GM21717 (cell line): ENCODE results near the gene MLEC.
A peak's percentile ranks its signal among the peaks of the same experiment; 100 is the strongest.
"Not testable (repeated sequence)": the region's sequence is repeated elsewhere in the genome, so short reads cannot be mapped to it uniquely, and the experiment has no call there.

Experiments
- ATAC-seq: cut with Tn5 transposase; IDR thresholded peaks from one replicate; pipeline ENCODE4 v1.9.1; 2021; ENCODE audit warnings: mild to moderate bottlenecking, moderate library complexity; ENCODE audit not compliant: unreplicated experiment

Gene MLEC

DNA sequence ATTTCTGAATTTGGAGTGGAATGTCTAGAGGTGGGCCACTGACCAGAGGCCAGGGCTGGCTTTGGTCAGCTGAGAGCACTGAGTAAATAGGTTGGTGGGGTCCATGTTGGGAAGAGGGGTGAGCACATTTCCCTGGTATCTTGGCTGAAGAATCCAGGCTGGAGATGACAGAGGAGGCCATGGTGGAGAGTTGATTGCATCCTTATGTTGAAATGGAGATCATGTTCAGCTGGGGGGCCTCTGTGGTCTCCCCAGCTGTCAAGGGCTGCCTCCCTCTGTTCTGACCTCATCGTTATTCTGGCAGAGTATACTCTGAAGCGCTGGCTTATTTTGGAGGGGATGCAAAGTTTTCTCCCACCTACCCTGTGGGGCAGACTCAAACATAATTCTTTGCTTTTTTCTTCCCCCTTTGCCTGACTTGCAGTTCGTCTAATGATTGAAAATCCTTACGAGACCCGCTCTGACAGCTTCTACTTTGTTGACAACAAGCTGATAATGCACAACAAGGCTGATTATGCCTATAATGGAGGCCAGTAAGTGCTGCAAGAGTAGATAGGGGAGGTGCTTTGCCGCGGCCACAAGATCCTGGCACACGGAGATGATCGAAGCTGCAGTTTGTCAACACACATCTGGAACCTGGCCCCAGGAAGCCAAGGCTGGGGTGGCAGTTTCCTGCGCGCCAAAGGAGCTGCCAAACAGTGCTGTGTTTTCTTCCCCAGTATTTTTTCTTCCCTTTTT is 32.7 kb downstream of the MLEC start:
- no peak for ATAC-seq

DNA sequence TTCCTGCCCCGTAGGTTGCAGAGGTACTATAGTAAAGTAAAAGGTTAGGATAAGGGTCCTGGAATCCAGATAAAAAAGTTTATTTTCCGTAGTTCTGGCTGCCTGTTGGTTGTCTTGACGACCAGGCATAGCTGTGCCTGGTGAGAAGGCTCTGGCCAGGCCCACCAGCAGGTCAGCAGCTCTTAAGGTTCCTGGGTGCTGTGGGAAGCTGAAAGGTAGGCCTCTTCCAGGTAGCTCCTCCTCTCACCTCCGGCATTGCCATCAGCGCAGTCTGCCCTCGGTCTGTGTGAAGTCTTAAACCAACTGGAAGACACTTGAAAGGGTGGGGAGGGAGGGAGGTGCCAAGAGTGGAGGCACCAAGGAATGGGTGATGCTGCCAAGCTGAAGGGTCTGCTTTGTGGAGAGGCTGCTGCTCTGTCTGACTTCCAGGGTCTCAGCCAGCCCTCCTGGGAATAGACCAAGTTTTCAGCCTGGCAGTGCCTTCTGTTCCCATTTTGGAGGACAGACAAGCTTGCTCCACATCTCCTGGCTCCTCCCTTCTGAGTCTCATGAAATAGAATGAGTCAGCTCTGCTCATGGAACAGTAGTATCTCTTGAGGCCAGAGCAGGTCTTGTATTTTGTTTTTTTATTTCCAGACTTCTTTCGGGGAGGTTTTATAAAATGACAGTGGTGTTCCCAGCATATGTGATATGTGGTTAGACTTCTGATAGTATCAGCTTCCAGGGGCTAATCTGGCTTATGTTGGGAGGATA is 33.5 kb downstream of the MLEC start:
- ATAC-seq = no peak

DNA sequence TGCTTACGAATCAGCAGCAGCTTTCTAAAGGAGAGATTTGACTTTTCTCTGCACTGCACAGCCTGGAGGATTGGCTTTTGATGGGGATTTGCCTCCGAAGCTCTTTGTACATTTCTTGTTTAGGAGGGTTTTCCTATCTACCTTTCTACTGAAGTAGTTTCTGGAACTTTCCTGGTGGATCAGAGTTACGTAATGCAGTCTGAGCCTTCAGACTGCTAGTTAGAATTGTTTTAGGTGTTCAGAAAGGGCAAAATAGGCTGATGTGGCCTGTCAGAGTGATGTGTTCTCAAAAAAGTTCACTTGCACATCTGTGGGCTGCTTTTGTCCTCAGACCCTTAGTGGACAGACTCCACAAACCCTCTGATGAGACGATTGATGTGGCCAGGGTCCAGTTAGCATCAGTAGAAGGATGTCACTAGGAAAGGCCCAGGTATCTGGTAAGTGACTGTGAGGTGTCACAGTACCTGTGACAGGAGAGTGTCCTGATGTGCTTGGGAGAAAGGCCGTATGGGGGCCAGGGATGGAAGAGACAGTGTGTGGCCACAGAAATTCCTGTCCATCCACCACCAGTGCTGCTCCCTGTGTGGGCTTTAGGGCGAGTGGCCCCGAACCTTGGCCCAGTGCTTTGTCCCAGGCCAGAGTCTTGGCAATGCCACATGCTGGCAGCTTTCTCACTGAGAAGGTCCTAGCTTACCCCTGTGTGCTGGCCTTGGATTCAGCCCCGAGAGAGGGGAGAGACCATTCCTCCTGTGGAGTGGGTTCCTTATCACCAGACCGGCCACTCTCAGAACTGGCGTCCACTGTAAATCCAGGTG is 34.2 kb downstream of the MLEC start:
- ATAC-seq = no peak

DNA sequence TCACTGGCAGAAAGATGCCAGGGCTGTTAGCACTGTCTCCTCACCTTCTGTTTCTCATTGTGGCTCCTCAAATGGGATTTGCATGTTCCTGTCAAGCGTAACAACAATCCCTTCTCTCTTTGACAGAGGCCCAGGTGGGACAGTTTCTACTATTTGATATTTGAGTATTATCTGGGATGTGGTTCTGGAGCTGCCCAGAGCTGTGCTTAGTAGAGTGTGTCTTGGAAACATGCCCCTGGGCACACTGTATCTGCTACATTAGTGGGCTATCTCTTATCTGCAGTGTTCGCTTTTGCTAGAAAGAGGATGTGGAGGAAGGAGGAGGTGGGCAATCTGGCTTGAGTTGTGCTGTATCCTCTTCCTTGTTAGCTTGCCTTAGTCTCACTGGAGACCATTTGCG is 34.9 kb downstream of the MLEC start:
- ATAC-seq = no peak

DNA sequence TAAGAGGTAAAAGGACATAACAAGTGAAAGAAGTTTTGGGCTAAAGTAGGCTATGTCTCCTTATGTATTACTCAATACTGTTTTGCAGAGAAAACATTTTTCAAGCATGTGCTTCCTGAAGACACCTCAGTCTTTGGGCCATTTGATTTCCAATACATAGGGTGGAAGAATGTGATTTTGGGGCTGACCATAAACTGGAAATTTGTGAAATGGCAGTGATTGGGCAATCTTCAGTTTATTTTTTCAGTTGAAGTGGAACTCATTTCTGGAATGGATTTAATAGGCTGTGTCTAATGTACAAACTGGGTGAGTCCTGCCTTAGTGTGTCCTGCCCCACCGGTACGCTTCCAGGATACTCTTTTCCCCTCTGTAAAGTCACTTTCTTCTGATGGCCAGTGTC is 35.8 kb downstream of the MLEC start:
- ATAC-seq = no peak

DNA sequence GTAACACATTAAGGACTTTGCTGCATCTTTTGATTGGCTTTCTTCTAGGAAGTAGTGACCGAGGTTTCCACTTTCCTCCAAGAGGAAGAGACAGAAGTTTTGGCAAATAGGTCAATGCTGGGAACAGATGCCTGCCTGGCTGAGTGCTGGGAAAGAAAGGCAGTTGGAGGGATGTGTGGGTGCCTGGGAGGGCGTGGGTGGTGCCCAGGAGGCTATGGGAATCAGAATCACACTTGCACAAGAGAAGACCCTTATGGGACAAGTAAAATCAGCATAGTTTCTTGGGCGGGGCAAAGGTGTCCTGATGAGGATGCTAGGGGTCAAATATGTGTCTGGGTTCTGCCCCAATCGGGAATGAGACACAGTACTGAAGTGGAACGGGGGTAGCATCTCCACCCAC is 37.8 kb downstream of the MLEC start:
- ATAC-seq = no peak

DNA sequence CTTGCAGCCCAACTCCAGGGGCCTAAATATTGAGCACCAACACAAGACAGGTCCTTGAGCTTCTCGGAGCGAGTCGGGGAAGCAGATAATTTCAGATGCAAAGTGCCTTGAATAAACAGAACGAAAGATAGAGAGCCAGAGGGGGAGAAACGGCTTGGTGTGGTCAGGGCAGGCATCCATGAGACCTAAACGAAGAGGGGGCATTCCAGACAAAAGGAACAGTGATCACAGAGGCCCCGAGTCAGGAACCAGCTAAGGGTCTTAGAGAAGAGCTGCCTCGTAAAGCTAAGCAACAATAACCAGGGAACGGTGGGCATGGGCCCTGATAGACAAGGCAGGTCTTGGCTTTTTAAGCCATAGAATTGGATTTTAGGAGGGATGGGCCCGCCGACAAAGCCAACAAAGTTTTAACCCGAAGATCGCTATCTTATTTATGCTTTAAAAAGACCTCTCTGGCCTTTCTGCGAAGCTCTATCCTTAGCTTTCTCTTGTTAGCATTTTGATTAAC is 38.3 kb downstream of the MLEC start:
- ATAC-seq = peak; percentile 6

DNA sequence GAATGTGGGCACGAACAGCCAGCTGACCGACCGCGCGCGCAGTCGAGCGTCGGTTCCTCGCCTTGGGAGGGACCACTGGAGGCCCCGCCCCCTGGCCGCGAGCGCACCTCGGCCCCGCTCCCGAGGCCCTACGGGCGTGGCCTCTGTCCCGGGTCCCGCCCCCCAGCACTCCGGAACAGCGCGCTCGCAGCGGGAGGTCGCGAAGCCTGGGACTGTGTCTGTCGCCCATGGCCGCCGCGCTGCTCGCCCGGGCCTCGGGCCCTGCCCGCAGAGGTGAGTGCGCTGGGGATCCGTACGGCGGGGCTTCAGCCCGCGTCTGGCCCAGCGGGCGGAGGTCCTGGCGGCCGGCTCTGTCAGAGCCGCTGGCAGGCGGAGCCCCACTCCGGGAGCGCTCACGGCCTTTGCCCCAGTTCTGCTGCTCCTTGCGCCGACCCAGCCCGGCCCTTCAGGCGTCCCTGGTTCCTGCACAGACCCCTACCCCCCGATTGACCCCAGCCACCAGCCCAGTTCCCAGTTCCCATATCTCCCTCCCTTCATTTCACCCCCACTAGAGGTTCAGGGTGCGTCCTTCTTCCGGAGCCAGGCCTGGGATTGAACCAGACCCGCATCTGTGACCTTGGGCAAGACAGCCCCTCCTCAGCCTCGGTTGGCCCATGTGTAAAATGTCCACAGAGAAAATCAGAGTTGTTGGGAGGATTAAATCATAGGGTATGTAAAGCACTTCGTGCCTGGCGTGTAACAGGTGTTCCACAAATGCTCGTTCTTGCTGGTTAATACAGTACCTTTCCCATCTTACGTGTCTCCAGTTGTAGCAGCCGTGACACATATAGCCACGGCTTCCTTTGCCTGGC is 38.9 kb downstream of the MLEC start, which contains the start of gene ACADS:
Gene ACADS (plus strand): TSS at position 168 of the 851 bp plus-strand sequence. CDS start 60 bp downstream, at position 228.
- peak; percentile 89 for ATAC-seq

DNA sequence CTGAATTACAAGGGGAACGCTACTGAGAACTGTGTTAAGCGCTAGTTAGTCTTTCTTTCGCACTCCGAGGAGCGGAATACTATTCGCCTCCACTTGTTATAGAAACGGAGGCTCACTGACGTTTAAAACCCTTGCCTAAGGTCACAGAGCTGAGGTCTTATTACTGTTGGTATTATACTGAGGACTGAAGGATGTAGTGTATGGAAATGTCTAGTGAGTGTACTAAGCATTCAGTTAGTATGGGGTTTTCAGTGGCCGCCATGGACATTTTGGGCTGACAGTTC is 39.5 kb downstream of the MLEC start:
- ATAC-seq = no peak

DNA sequence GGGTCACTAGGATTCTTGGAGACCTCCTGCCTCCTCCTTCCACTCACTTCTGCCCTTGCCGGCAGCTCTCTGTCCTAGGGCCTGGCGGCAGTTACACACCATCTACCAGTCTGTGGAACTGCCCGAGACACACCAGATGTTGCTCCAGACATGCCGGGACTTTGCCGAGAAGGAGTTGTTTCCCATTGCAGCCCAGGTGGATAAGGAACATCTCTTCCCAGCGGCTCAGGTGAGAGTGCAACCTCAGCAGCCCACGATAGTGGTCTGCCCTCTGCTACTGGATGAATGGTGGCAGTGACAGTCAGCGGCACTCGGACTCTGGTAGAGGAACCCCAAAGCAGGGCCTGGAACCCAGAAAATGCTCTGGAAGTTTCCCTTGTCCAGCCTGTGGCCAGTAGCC is 40.0 kb downstream of the MLEC start:
- ATAC-seq = no peak

DNA sequence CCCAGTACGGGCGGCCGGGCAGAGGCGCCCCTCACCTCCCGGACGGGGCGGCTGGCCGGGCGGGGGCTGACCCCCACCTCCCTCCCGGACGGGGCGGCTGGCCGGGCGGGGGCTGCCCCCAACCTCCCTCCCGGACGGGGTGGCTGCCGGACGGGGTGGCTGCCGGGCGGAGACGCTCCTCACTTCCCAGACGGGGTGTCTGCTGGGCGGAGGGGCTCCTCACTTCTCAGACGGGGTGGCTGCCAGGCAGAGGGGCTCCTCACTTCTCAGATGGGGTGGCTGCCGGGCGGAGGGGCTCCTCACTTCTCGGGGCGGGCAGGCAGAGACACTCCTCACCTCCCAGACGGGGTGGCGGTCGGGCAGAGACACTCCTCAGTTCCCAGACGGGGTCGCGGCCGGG is 45.2 kb downstream of the MLEC start:
- ATAC-seq = not testable (repeated sequence)

DNA sequence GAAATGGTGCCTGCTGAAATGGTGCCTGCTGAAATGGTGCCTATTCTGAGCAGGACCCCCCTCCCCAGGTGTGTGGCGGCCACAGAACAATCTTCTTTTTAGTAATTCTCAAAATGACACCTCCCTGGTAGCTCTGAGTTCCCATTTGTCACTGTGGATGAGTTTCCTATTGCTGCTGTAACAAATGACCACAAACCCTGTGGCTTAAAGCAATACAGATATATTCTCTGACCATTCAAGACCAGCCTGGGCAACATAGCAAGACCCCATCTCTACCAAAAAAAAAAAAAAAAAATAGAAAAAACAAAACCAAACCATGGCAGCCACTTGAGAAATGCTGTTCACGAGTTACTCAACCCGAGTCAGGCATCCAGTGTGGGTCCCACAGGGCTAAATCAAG is 46.6 kb downstream of the MLEC start:
- ATAC-seq = no peak

DNA sequence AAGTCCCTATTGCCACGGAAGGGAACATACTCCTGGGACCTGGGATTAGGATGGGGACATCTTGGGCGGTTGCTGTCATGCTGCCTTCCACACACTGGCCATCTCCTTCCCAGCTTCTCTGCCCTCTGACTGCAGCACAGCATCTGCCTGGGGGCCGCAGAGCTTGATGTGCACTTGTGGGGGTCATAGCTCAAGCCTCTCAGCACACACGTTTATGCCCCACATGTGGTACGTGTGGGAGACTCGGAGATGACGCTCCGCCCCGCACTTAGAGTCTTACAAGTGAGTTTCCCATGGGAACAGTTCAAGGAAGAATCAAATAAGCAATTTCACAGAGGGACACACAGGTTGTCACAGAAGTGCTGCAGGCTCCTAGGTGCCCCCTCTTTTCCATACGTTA is 47.3 kb downstream of the MLEC start:
- ATAC-seq = no peak

DNA sequence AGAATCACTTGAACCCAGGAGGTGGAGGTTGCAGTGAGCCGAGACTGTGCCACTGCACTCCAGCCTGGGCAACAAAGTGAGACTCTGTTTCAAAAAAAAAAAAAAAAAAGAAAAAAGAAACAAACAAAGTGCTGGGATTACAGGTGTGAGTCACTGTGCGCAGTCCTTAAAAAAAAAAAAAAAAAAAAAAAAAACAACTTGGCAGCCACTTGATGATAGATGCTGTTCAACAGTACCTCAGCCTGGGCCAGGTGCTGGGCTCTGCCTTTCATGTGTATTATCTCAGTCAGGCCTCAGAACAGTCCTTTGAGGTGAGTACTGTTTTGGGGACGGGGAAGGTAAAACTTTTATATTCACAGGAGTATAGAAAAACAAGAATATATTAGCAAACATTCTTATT is 48.2 kb downstream of the MLEC start:
- no peak for ATAC-seq

DNA sequence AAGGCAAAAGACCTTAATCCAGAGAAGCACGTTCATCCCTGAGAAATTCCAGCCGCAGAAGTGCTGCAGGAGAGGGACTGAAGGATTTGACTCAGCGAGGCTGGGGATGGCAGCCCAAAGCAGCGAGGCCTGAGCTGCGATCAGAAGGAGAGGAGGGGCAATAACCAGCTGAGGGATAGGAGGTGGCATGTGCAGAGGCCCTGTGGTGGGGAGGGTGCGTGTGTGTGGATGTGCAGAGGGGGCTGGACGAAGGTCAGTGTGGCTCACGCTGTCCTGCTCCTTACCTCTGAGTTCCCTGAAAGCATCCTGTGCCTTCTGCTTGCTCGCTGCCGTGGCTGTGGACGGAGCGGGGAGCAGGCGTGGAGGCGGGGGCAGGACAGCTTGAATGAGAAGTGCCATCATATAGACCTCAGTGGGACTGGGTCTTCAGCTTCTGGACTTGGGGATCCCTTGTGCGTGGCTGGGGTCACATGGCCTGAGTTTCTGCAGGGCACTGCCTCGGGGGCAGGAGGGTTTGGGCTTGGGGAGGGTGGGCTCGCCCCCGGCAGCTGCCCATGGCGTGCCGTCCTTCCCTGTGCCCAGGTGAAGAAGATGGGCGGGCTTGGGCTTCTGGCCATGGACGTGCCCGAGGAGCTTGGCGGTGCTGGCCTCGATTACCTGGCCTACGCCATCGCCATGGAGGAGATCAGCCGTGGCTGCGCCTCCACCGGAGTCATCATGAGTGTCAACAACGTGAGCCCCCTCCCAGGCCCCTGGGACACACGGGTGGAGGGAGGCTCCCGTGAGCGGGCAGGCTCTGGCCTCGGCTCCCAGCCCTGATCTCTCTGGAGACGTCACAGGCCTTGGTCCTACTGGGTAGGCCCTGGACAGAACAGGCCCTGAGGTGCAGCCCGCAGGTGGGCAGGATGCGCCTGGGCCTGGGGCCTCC is 49.7 kb downstream of the MLEC start:
- no peak for ATAC-seq

DNA sequence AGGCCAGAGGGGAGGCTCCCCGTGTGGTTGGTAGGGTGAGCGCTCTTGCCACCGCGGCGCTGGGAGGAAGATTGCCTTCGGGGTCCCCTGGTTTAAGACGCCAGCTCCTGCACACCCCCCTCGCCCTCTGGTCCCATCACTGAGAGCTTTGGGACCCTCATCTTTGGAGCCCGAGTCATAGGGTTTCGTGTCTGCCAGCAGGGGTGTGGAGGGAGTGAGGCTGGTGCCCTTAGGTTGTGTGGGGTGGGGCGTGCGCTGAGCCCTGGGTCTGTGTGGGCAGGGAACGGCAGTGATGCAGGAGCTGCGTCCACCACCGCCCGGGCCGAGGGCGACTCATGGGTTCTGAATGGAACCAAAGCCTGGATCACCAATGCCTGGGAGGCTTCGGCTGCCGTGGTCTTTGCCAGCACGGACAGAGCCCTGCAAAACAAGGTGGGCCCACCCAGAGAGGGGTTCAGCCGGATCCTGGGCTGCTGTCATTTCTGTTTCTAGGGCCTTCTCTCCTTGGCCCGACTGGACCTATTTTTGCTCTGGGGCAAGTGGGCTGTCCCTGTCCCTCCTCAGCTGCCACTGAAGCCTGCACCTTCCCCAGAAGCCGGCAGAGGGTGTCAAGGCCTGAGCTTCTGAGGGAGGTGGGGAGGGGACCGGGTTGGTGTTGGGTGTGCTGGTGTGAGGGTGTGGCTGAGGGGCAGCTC is 50.8 kb downstream of the MLEC start:
- no peak for ATAC-seq

DNA sequence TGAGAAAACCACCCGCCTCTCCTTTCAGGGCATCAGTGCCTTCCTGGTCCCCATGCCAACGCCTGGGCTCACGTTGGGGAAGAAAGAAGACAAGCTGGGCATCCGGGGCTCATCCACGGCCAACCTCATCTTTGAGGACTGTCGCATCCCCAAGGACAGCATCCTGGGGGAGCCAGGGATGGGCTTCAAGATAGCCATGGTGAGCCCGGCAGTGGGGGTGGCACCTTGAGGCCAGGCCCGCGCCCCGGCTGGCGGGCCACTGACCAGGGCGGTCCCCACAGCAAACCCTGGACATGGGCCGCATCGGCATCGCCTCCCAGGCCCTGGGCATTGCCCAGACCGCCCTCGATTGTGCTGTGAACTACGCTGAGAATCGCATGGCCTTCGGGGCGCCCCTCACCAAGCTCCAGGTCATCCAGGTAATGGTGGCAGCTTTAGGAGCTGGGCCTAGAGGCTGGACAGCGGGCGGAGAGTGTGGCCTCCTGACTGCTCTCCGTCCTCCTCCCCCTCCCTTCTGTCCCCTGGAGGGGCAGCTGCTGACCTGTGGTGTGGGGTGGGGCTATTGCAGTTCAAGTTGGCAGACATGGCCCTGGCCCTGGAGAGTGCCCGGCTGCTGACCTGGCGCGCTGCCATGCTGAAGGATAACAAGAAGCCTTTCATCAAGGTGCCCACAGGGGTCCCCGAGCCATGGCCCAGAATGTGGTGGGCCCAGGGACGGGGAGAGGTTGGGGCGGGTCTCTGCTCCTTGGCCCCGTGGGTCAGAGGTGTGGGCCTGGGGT is 51.5 kb downstream of the MLEC start:
- no peak for ATAC-seq

DNA sequence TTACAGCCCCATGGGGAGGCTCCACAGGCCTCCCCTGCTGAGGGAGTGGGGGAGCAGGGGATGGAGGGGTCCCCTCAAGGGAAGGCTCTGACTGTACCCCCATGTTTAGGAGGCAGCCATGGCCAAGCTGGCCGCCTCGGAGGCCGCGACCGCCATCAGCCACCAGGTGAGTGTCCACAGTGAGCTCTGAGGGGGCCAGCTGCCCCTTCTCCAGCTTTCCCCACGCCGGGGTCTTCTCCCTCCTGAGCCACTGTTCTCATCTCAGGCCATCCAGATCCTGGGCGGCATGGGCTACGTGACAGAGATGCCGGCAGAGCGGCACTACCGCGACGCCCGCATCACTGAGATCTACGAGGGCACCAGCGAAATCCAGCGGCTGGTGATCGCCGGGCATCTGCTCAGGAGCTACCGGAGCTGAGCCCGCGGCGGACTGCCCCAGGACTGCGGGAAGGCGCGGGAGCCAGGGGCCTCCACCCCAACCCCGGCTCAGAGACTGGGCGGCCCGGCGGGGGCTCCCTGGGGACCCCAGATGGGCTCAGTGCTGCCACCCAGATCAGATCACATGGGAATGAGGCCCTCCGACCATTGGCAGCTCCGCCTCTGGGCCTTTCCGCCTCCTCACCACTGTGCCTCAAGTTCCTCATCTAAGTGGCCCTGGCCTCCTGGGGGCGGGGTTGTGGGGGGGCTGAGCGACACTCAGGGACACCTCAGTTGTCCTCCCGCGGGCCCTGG is 52.2 kb downstream of the MLEC start:
- ATAC-seq = no peak
